ENCODE data around the gene ZACN.

Gene ZACN

GRCh38 chr17:76123749-76124581, 45.0 kb downstream of the ZACN start:
- no peak for DNase-seq (ENCODE audit: extremely low read depth, low read depth)
- no peak for TF ChIP-seq CTCF (IDR thresholded peaks at IDR 0.05; ENCODE audit: low read depth, low read length)

- DNase-seq (ENCODE audit: extremely low read depth, low read depth) = no peak
Measured at GRCh38 chr17:76124582-76125390, 45.8 kb downstream of the ZACN start.

GRCh38 chr17:76125391-76125675, 46.4 kb downstream of the ZACN start:
- TF ChIP-seq CTCF (IDR thresholded peaks at IDR 0.05; ENCODE audit: low read depth, low read length) = no peak
- no peak for DNase-seq (ENCODE audit: extremely low read depth, low read depth)

More at GRCh38 chr17:76124582-76125390, 45.8 kb downstream of the ZACN start:
- no peak; the same call in 1 of the 2 replicates for TF ChIP-seq CTCF (IDR thresholded peaks at IDR 0.05; ENCODE audit: low read depth, low read length)

GRCh38 chr17:76125922-76126321, 46.9 kb downstream of the ZACN start:
- TF ChIP-seq CTCF (IDR thresholded peaks at IDR 0.05; ENCODE audit: low read depth, low read length) = no peak
- DNase-seq (ENCODE audit: extremely low read depth, low read depth) = no peak

- DNase-seq (ENCODE audit: extremely low read depth, low read depth) = no peak
- TF ChIP-seq CTCF (IDR thresholded peaks at IDR 0.05; ENCODE audit: low read depth, low read length) = no peak
Measured at GRCh38 chr17:76130473-76130872, 51.5 kb downstream of the ZACN start.

GRCh38 chr17:76131051-76131691, 52.2 kb downstream of the ZACN start:
- no peak for DNase-seq (ENCODE audit: extremely low read depth, low read depth)
- TF ChIP-seq CTCF (IDR thresholded peaks at IDR 0.05; ENCODE audit: low read depth, low read length) = no peak

Data from AG09319 (cell line).